Keratinocyte (primary cell): ENCODE data around the gene TBKBP1. TPM values are rescaled to one million over a fixed set of nuclear protein-coding genes. Genes with fewer than 3 reads are reported as not detected.

Experiments used
- DNase-seq: peaks from one replicate; pipeline ENCODE4 v3.0.0-alpha.2; 2011; ENCODE audit warnings: low read depth, missing footprints, low spot score
- FAIRE-seq: peaks from 2 replicates; lab custom pipeline; 2011; peaks lifted over from hg19 to GRCh38; lab: Jason Lieb, UNC
- H2AFZ ChIP-seq: 2 replicates; pipeline ENCODE4 v1.6.0; 2012; ENCODE audit warnings: low read length, control low read depth, inconsistent platforms; ENCODE audit not compliant: control insufficient read depth
- H3K27ac ChIP-seq: 2 replicates; pipeline ENCODE4 v1.5.1; 2011; ENCODE audit warnings: low read length; ENCODE audit not compliant: control insufficient read depth, insufficient read depth
- H3K27me3 ChIP-seq: 3 replicates; pipeline ENCODE4 v1.6.0; 2011; ENCODE audit warnings: low read length; ENCODE audit not compliant: control insufficient read depth, insufficient read depth; ENCODE audit errors: extremely low read depth
- H3K36me3 ChIP-seq, 2 experiments: 2 replicates in 1 of 2; 3 replicates in 1 of 2; pipeline ENCODE4 v1.5.1; 2011; ENCODE audit warnings: low read length in 2 of 2, mild to moderate bottlenecking in 1 of 2; ENCODE audit not compliant: control insufficient read depth in 2 of 2, insufficient read depth in 2 of 2; ENCODE audit errors: extremely low read depth in 1 of 2
- H3K4me1 ChIP-seq: 3 replicates; pipeline ENCODE4 v1.5.1; 2011; ENCODE audit warnings: low read length; ENCODE audit not compliant: control insufficient read depth, insufficient read depth; ENCODE audit errors: extremely low read depth
- H3K4me2 ChIP-seq: 3 replicates; pipeline ENCODE4 v1.6.0; 2011; ENCODE audit warnings: low read depth, low read length; ENCODE audit not compliant: control insufficient read depth, insufficient read depth; ENCODE audit errors: extremely low read depth
- H3K4me3 ChIP-seq, 3 experiments: fragments of 200-600 bp in 1 of 3; sonication (generic) in 1 of 3; 2 replicates in 2 of 3; 3 replicates in 1 of 3; pipeline ENCODE4 v1.5.1; 2011 to 2016; ENCODE audit warnings: low read length in 3 of 3, mild to moderate bottlenecking in 3 of 3, control low read depth in 2 of 3, inconsistent platforms in 1 of 3, low read depth in 1 of 3, mixed read lengths in 1 of 3, mixed run types in 1 of 3, moderate library complexity in 1 of 3; ENCODE audit not compliant: control insufficient read depth in 2 of 3, insufficient read depth in 2 of 3; ENCODE audit errors: extremely low read depth in 1 of 3
- H3K79me2 ChIP-seq: 2 replicates; pipeline ENCODE4 v1.6.0; 2012; ENCODE audit warnings: low read length; ENCODE audit not compliant: control insufficient read depth, insufficient read depth
- H3K9ac ChIP-seq: 3 replicates; pipeline ENCODE4 v1.6.0; 2011; ENCODE audit warnings: low read length; ENCODE audit not compliant: control insufficient read depth, insufficient read depth; ENCODE audit errors: extremely low read depth
- H3K9me1 ChIP-seq: 3 replicates; pipeline ENCODE4 v1.6.0; 2011; ENCODE audit warnings: low read length; ENCODE audit not compliant: control insufficient read depth, insufficient read depth; ENCODE audit errors: extremely low read depth
- H3K9me3 ChIP-seq: 2 replicates; pipeline ENCODE4 v1.5.1; 2012; ENCODE audit warnings: low read depth, low read length; ENCODE audit not compliant: control insufficient read depth
- H4K20me1 ChIP-seq: 3 replicates; pipeline ENCODE4 v1.6.0; 2011; ENCODE audit warnings: low read length; ENCODE audit not compliant: control insufficient read depth, insufficient read depth; ENCODE audit errors: extremely low read depth
- CTCF ChIP-seq, 3 experiments: IDR thresholded peaks in 1 of 3; conservative IDR thresholded peaks in 1 of 3; optimal IDR thresholded peaks in 1 of 3; 2 replicates in 2 of 3; 3 replicates in 1 of 3; pipeline versions ENCODE3 to v1.5.1; 2011; ENCODE audit warnings: low read length in 3 of 3, mild to moderate bottlenecking in 3 of 3, moderate library complexity in 2 of 3, control low read depth in 1 of 3, inconsistent platforms in 1 of 3; ENCODE audit not compliant: insufficient read depth in 2 of 3; ENCODE audit errors: extremely low read depth in 1 of 3
- EZH2 ChIP-seq: IDR thresholded peaks from one replicate; pipeline ENCODE4 v1.6.1; 2012; ENCODE audit warnings: inconsistent platforms, mild to moderate bottlenecking, low read length, moderate library complexity
- dilution Hi-C: fragments of 300-500 bp; cut with MboI; formaldehyde crosslinking; loops from one replicate; pipeline ENCODE4 v1.7.0; 2020; ENCODE audit warnings: low sequenced_read_pairs; ENCODE audit not compliant: extremely low pct_ligation_motif_present
- polyA plus RNA-seq, 5 experiments: library from polyadenylated mRNA; depleted of rRNA in 3 of 5; stranded (reverse) in 3 of 5; stranded (forward) in 1 of 5; unstranded in 1 of 5; fragments of >200 nt; gene quantifications; 1 replicate in 1 of 5; 2 replicates in 3 of 5; 3 replicates in 1 of 5; pipeline versions ENCODE4 v1.2.1 to v1.2.3, GENCODE V29; 2011 to 2012; ENCODE audit warnings: missing spikeins in 2 of 5, low read depth in 1 of 5, low replicate concordance in 1 of 5

TBKBP1 gene
- polyA plus RNA-seq, 1 donor (not counting 4 experiments of a cell fraction or from before 2014, with no cell fraction given): 4.3 TPM

GRCh38 chr17:47715669-47716325, 21.8 kb downstream of the TBKBP1 start:
- dilution Hi-C loops: no loop called here
- FAIRE-seq: no peak

GRCh38 chr17:47716375-47716774, 22.4 kb downstream of the TBKBP1 start:
- Histone ChIP-seq H3K4me2 (no peak overlapping the region), H3K4me3 (no peak overlapping the region), H3K36me3 (no peaks in the 10 kb centered on the region), H3K9ac (no peak overlapping the region), H2AFZ (no peak overlapping the region), H4K20me1 (peaks cover 6% of the 10 kb centered on the region), H3K79me2 (no peaks in the 10 kb centered on the region), H3K27ac (no peak overlapping the region), H3K27me3 (peaks cover 84% of the 10 kb centered on the region), H3K9me1 (no peaks in the 10 kb centered on the region), H3K9me3 (no peaks in the 10 kb centered on the region), H3K4me1 (peaks cover 7% of the 10 kb centered on the region)
- no peak for FAIRE-seq
- TF ChIP-seq EZH2 (no peak), CTCF (optimal IDR thresholded peaks at IDR 0.05 in 1 of 3, IDR thresholded peaks at IDR 0.05 in 1 of 3, conservative IDR thresholded peaks at IDR 0.05 in 1 of 3; ENCODE audit: extremely low read depth in 1 of 3, insufficient read depth in 2 of 3, low read length in 3 of 3) (no peak)
- no peak for DNase-seq
- dilution Hi-C loops: no loop called here

More at GRCh38 chr17:47715669-47716325, 21.8 kb downstream of the TBKBP1 start:
- no peak for DNase-seq
- Histone ChIP-seq H4K20me1 (peaks cover 6% of the 10 kb centered on the region), H3K27me3 (peaks cover 78% of the 10 kb centered on the region), H3K4me3 (no peak overlapping the region), H3K4me1 (peaks cover 7% of the 10 kb centered on the region), H3K27ac (no peak overlapping the region), H2AFZ (no peak overlapping the region), H3K9me1 (no peaks in the 10 kb centered on the region), H3K36me3 (no peaks in the 10 kb centered on the region), H3K9ac (no peak overlapping the region), H3K9me3 (no peaks in the 10 kb centered on the region), H3K79me2 (no peaks in the 10 kb centered on the region), H3K4me2 (no peak overlapping the region)
- TF ChIP-seq EZH2 (no peak), CTCF (optimal IDR thresholded peaks at IDR 0.05 in 1 of 3, IDR thresholded peaks at IDR 0.05 in 1 of 3, conservative IDR thresholded peaks at IDR 0.05 in 1 of 3; ENCODE audit: extremely low read depth in 1 of 3, insufficient read depth in 2 of 3, low read length in 3 of 3) (no peak)
